GM18909 (cell line): ENCODE results near the gene DNASE1L2.

ENCODE experiments used
- ATAC-seq: cut with Tn5 transposase; IDR thresholded peaks from one replicate; pipeline ENCODE4 v1.9.1; 2021; ENCODE audit warnings: mild to moderate bottlenecking; ENCODE audit not compliant: unreplicated experiment, poor library complexity

Gene DNASE1L2

GRCh38 chr16:2282866-2283555 is 46.8 kb downstream of the DNASE1L2 start:
- ATAC-seq, result no peak

DNA sequence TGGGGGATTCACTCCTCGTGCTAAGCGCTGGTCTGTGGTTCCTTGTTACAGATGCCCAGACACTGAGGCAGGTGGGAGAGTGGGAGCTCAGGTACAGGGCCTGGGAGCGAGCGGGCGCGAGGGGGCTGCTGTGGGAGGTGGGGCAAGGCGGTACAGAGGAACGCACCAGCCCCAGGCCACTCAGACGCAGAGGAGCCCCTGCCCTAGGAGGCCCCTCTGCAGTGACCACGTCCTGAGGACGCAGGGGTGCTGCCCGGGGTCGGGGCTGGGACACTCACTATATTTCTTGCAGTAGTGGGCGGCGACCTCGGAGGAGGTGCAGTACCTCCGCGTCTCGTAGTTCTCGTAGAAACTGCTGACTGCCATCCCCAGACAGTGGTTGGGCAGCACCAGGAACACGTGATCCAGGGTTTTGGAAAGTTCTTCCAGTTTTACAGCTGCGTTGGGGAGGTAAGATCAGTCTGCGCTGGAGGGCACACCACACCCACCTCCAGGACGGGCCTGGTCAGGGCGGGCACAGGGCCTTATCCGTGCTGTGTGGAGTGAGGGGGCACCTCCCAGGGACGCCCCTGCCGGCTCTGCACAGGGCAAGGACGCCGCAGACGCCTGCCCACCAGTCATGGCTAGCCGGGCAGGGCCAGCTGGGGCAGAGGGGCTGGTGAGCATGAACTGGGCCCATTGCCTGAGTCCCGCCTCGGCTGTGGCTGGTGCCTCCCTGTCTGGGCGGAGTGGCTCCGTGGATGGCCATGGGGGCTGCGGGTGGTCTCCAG is 47.9 kb downstream of the DNASE1L2 start:
- no peak for ATAC-seq

DNA sequence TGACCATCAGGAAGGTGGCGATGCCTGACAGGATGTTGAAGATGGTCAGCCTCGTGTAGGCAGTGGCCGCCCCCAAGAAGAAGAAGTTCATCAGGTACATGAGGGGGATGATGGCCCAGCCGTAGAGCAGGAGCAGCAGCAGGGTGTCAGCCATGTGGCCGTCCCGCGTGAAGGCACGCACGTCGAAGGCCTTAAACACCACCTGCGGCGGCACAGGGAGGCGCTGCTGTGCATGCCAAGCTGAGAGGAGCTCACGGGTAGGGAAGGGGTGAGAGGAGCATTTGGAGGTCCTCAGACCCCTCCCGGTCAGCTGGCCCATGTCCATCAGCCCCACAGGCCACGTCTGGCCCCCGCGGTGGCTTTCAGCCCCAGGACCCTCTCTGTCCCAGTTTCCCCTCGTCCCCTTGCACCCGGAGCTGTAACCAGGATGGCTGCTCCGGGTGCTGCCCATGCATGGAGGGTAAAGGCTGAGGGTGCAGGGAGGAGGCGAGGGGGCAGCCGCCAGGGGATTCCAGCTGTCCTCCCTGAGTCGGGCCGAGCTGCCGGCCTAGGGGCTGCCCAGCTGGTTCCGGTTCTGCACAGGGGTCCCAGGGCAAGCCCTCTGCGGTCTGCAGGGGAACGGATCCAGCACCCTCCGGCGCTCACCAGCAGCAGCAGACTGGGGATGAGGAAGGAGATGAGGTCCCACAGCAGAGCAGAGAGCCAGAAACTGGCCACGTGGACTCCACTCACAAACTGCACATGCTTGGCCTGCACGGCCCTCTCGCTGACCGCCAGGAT is 48.7 kb downstream of the DNASE1L2 start:
- no peak for ATAC-seq

GRCh38 chr16:2285731-2286191 is 49.5 kb downstream of the DNASE1L2 start:
- ATAC-seq, result no peak

- no peak for ATAC-seq
Measured at GRCh38 chr16:2286550-2286949, 50.3 kb downstream of the DNASE1L2 start.

- ATAC-seq, result no peak
Measured at GRCh38 chr16:2287916-2288547, 51.8 kb downstream of the DNASE1L2 start.
